ENCODE results near the gene PPP1R2C.

Gene PPP1R2C

GRCh38 chrX:42778096-42778495 is at the start of gene PPP1R2C:
TSS of gene PPP1R2C (minus strand) at chrX:42778163. CDS start at chrX:42778079, 84 bp downstream.
- no peak for DNase-seq

- no peak for DNase-seq
Measured at GRCh38 chrX:42825201-42825600, 47.2 kb upstream of the PPP1R2C start.

- no peak for DNase-seq
Measured at GRCh38 chrX:42824541-42824940, 46.6 kb upstream of the PPP1R2C start.

GRCh38 chrX:42823443-42823842 is 45.5 kb upstream of the PPP1R2C start:
- no peak for DNase-seq

- no peak for DNase-seq
Measured at GRCh38 chrX:42821803-42822443, 44.0 kb upstream of the PPP1R2C start.

- DNase-seq: no peak
Measured at GRCh38 chrX:42818151-42818921, 40.4 kb upstream of the PPP1R2C start.

GRCh38 chrX:42809569-42809968 is 31.6 kb upstream of the PPP1R2C start:
- no peak for DNase-seq

- DNase-seq: no peak
Measured at GRCh38 chrX:42807393-42807792, 29.4 kb upstream of the PPP1R2C start.

GRCh38 chrX:42804524-42804923 is 26.6 kb upstream of the PPP1R2C start:
- DNase-seq: no peak

GRCh38 chrX:42803320-42803719 is 25.4 kb upstream of the PPP1R2C start:
- DNase-seq: no peak

- no peak for DNase-seq
Measured at GRCh38 chrX:42797651-42798269, 19.8 kb upstream of the PPP1R2C start.

GRCh38 chrX:42783451-42783850 is 5.5 kb upstream of the PPP1R2C start:
- DNase-seq: no peak

GRCh38 chrX:42776195-42776594 is 1.8 kb downstream of the PPP1R2C start:
- no peak for DNase-seq

GRCh38 chrX:42772874-42773273 is 5.1 kb downstream of the PPP1R2C start:
- DNase-seq: no peak

GRCh38 chrX:42771506-42772335 is 6.2 kb downstream of the PPP1R2C start:
- DNase-seq: no peak

GRCh38 chrX:42770566-42770965 is 7.4 kb downstream of the PPP1R2C start:
- no peak for DNase-seq

GRCh38 chrX:42759881-42760280 is 18.1 kb downstream of the PPP1R2C start:
- DNase-seq: no peak

GRCh38 chrX:42755815-42756214 is 22.1 kb downstream of the PPP1R2C start:
- DNase-seq: no peak

- DNase-seq: no peak
Measured at GRCh38 chrX:42754603-42755002, 23.4 kb downstream of the PPP1R2C start.

GRCh38 chrX:42754115-42754514 is 23.8 kb downstream of the PPP1R2C start:
- DNase-seq: no peak

- DNase-seq: no peak
Measured at GRCh38 chrX:42752730-42753129, 25.2 kb downstream of the PPP1R2C start.

GRCh38 chrX:42751573-42751972 is 26.4 kb downstream of the PPP1R2C start:
- no peak for DNase-seq

All from NCI-H1930 (cell line).